SK-N-SH treated with all-trans-retinoic acid at 6 μM for 48 hours (cell line): ENCODE measurements around the gene MUC2.

ENCODE experiments used
- PATZ1 ChIP-seq: fragments of 250-450 bp; sonication (Bioruptor Pico); IDR thresholded peaks from 2 replicates; pipeline ENCODE4 v1.8.0; 2020; ENCODE audit warnings: mild to moderate bottlenecking, moderate library complexity, borderline replicate concordance
- ZFP3 ChIP-seq: fragments of 250-450 bp; sonication (Bioruptor Pico); IDR thresholded peaks from 2 replicates; pipeline ENCODE4 v1.5.0; 2020; ENCODE audit warnings: mild to moderate bottlenecking, moderate library complexity
- TF ChIP-seq, protein P1 (sequence below): fragments of 250-450 bp; sonication (Bioruptor Pico); IDR thresholded peaks from 2 replicates; pipeline ENCODE4 v1.5.0; 2020; ENCODE audit warnings: mild to moderate bottlenecking, moderate library complexity

GRCh38 chr11:1036931-1037330, 37.7 kb upstream of the MUC2 start:
- no peak for TF ChIP-seq ZFP3
- no peak for TF ChIP-seq PATZ1 (CRISPR knock-in tag)
- TF ChIP-seq, protein P1, sequence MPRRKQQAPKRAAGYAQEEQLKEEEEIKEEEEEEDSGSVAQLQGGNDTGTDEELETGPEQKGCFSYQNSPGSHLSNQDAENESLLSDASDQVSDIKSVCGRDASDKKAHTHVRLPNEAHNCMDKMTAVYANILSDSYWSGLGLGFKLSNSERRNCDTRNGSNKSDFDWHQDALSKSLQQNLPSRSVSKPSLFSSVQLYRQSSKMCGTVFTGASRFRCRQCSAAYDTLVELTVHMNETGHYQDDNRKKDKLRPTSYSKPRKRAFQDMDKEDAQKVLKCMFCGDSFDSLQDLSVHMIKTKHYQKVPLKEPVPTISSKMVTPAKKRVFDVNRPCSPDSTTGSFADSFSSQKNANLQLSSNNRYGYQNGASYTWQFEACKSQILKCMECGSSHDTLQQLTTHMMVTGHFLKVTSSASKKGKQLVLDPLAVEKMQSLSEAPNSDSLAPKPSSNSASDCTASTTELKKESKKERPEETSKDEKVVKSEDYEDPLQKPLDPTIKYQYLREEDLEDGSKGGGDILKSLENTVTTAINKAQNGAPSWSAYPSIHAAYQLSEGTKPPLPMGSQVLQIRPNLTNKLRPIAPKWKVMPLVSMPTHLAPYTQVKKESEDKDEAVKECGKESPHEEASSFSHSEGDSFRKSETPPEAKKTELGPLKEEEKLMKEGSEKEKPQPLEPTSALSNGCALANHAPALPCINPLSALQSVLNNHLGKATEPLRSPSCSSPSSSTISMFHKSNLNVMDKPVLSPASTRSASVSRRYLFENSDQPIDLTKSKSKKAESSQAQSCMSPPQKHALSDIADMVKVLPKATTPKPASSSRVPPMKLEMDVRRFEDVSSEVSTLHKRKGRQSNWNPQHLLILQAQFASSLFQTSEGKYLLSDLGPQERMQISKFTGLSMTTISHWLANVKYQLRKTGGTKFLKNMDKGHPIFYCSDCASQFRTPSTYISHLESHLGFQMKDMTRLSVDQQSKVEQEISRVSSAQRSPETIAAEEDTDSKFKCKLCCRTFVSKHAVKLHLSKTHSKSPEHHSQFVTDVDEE, result no peak
